DOHH2 (cell line): ENCODE results near the gene ATP9B.

Experiments used
- EZH2phosphoT487 ChIP-seq: fragments of 200-600 bp; sonication (generic); IDR thresholded peaks from 2 replicates; pipeline ENCODE4 v1.6.1; 2017; ENCODE audit warnings: borderline replicate concordance, mild to moderate bottlenecking, antibody characterized with exemption, low read length, moderate library complexity, mixed read lengths
- TF ChIP-seq, protein P1 (sequence below): fragments of 200-600 bp; sonication (generic); IDR thresholded peaks from one replicate; pipeline ENCODE4 v1.5.1; 2014; ENCODE audit warnings: antibody characterized with exemption, mild to moderate bottlenecking, low read depth, low read length; ENCODE audit not compliant: poor library complexity, severe bottlenecking

- TF ChIP-seq, protein P1, sequence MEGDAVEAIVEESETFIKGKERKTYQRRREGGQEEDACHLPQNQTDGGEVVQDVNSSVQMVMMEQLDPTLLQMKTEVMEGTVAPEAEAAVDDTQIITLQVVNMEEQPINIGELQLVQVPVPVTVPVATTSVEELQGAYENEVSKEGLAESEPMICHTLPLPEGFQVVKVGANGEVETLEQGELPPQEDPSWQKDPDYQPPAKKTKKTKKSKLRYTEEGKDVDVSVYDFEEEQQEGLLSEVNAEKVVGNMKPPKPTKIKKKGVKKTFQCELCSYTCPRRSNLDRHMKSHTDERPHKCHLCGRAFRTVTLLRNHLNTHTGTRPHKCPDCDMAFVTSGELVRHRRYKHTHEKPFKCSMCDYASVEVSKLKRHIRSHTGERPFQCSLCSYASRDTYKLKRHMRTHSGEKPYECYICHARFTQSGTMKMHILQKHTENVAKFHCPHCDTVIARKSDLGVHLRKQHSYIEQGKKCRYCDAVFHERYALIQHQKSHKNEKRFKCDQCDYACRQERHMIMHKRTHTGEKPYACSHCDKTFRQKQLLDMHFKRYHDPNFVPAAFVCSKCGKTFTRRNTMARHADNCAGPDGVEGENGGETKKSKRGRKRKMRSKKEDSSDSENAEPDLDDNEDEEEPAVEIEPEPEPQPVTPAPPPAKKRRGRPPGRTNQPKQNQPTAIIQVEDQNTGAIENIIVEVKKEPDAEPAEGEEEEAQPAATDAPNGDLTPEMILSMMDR = no peak
- TF ChIP-seq EZH2phosphoT487 = no peak
These were observed 249.0 kb downstream of the ATP9B start for GRCh38 chr18:79318142-79318673.
